H4 (cell line): Measurements from ENCODE around the gene PLLP. TPM values are rescaled to one million over a fixed set of nuclear protein-coding genes. Genes with fewer than 3 reads are reported as not detected.
"Not testable (repeated sequence)": the region's sequence is repeated elsewhere in the genome, so short reads cannot be mapped to it uniquely, and the experiment has no call there.

Source experiments
- DNase-seq: peaks from one replicate; pipeline ENCODE4 v3.0.0-alpha.2; 2015; ENCODE audit warnings: low spot score
- total RNA-seq: library from RNA; depleted of rRNA; stranded (reverse); fragments of >200 nt; shearing (Covaris generic); gene quantifications from 2 replicates; pipeline ENCODE4 v1.2.3, GENCODE V29; 2014

Gene PLLP
- total RNA-seq, 1 experiment from 2014 or later = 0.17 TPM

DNA sequence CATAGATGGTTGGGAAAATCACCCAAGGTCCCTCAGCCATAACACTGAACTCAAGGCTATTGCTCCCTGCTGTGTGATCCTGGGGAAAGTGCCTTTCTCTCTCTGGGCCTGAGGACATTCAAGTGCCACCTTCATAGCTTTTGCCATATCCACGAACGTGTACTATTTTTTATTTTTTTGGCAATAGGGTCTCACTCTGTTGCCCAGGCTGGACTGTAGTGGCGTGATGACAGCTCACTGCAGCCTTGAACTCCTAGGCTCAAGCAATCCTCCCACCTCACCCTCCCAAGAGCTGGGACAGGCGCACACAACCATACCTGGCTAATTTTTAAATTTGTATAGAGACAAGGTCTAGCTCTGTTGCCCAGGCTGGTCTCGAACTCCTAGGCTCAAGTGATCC, 10.6 kb downstream of the PLLP start:
- DNase-seq = no peak

DNA sequence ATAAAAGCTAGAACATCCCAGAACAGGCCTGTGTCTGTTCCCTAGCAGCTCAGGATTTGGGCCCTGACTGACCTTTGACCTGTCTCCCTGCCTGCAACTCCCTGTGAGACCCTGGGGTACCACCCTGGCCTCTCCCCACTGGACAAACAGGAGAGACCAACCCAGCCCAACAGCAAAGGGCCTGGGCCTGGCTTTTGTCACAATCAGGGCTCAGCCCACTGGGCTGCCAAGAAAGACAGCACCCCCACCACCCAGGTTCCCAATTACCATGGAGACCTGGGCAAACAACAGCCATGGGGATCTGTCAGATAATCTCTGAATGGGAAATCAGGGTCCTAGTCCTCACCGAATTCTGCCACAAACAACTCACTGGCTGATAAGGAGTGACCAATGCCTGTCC, 11.1 kb downstream of the PLLP start:
- DNase-seq = no peak

DNA sequence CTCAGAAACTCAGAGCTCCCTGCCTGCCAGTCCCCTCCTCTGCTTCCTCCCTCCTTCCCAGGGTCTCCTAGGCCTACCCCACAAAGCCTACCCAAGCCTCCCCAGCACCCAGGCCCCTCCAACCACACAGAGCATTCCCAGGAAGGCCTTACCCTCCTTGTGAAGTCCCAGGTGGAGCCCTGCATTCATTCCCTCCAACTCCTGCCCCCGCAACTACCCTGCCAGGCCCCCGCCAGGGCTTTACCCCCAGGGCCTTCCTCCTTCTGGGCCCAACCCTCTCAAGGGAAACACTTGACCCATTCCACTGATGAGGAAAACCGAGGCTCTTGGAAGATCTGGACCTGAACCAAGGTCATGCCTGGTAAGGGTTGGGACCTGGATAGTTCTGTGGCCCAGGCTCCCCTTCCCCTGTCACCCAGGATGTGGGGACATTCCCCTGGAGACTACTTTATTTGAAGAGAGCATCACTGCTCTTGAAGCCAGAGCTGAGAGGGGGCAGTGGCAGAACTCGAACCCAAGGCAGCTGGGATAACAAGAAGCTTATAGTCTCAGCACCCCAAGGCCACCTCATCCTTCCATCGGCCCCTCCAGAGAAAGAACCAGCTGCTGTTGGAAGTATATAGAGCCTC, 12.5 kb downstream of the PLLP start:
- DNase-seq = no peak

DNA sequence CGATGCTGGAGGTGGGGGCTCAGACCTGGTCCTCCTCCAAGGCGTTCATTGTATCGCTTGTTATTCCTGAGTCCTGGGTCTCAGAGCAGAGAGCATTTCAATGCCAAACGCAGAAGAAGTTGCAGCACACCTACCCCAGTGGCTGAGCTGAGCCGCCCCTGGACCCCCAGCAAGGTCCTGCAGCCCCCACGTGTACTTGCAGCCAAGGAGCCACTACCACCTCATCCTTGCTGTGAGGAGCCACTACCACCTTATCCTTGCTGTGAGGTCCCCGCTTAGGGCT, 13.5 kb downstream of the PLLP start:
- no peak for DNase-seq

DNA sequence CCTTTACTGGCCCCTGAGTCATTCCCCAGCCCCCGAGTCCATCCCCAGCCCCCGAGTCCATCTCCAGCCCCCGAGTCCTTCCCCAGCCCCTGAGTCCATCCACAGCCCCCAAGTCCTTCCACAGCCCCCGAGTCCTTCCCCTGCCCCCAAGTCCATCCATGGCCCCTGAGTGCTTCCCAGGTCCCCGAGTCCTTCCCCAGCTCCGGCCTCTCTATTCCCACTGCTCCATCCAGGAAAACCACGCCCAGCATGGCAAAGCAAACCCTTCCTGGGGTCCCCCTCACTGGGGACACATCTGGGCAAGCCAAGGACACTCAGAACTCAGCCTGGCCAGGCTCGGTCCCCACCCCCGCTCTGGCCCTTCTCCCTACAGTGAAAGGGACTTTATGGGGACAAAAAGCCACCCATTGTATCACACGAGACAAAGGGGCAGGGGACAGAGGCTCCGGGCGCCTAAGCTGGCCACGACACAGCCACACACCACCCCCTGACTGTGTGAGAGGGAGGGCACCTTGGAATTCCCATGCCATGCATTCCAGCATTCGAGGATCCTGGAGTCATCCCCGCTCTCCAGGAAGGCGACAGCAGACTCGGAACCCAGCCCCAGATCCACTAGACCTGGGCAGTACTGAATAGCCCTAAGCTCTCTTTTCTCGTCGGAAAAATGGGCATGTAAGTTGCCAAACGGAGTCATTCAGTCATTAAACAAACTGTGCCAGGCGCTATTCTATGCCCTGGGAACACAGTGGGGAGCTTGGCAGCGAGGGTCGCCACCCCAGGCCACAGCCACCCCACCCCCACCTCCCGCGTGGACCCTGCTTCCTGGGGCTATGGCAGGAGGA, 14.0 kb downstream of the PLLP start:
- no peak for DNase-seq

DNA sequence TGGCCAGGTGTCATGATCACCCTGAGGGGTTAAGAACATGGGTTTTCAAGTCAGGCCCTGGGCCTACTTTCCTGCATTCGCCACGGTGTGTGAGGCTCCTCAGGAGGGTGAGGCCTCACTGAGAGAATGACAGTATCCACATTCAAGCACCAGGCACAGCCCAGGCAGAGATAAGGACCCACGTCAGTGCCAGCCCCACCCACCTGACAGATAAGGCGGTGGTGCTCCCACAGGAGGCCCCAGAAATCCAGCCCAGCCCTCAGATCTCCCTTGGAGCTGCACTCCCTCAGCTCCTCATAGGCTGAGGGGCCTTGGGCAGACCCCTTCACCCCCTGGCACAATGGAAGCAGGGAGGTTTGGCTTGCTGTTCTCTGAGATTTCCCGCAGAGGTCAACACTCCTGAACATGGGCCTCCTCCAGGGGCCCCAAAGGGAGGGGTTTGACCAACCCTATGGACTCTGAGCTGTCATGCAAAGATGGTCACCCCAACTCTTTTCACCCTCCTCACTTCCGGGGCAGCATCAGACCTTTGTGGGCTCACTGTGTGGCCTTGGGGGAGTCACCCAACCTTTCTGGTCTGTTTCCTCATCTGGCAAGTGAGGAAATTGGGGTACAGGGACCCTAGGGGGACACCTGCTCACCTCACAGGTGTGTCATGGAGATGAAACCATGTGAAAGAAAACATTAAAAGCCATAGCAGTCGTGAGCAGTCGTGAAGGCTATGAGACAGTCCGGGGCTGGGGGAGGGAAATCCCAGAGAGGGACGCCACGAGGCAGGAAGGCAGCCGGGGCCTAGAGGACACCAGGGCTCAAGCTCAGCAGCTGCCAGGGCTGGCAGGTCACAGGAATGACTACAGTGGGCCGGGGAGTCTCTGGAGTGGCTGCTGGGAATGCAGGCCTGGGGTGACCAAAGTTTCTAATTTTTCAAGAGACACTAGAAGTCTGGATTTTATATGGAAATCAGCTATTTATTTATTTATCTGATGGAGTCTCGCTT, 15.4 kb downstream of the PLLP start:
- DNase-seq = no peak

DNA sequence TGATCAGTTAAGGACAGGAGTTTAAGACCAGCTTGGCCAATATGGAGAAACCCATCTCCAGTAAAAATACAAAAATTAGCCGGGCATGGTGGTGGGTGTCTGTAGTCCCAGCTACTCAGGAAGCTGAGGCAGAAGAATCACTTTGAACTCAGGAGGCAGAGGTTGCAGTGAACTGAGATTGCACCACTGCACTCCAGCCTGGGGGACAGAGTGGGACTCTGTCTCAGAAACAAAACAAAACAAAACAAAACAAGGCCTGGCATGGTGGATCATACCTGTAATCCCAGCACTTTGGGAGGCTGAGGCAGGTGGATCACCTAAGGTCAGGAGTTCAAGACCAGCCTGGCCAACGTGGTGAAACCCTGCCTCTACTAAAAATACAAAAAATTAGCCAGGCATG, 17.1 kb downstream of the PLLP start:
- not testable (repeated sequence) for DNase-seq

DNA sequence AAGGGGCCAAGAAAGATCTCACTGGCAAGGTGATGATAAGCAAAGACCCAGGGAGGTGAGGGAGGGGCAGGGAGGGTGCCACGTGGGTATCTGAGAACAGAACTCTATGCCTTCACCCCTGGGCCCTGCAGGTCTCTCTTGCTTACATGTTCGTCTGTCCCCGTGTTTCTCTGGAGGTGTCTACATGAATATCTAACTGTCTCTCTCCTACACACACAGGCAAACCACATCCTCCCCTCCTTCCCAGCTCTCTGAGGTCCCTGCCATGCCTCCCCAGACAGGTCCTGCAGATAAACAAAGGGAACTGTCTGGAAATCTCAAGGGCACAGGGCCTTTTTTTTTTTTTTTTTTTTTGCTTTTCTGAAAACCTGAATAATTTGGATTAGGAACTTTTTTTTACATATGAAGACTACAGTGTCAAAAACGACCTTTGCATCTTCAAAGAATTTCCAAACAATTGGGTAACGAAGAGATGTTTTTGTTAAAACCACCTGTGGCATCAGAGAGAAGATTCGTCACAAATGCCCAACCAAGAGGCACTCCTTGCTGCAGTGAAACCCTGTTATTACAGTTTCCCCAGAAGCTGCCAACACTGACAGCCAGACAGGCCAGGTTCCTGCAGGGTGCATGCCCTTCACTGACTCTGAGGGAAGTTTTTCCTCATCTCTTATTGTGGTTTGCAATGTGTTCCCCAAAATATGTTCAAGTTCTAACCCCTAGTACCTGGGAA, 17.8 kb downstream of the PLLP start:
- DNase-seq = no peak

DNA sequence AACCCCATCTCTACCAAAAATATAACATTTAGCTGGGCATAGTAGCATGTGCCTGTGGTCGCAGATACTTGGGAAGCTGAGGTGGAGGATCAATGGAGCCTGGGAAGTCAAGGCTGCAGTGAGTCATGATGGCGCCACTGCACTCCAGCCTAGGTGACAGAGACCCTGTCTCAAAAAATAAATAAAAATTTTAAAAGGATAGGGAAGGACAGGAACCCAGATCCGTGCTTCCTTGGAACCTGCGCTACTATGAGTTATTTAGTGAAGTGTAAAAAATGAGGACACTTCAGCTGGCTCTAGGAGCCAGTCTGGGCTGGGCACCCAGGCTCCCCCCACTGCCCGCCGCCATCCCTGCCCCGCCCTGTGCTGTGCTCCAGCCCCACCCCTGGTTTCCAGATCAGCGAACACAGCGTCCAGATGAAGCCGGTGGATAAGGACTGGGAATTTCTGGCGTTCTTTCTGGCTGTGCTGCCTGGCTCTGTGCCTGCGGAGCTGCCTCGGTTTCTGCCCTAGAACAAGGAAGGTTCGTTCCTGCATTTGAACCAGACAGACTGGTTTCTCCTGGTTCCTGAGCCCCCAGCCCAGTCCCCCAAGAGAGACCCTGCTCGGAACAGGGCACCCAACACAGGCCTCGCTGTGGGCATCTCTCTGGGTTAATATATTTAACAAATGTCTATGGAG, 18.5 kb downstream of the PLLP start:
- peak; percentile 22 for DNase-seq

DNA sequence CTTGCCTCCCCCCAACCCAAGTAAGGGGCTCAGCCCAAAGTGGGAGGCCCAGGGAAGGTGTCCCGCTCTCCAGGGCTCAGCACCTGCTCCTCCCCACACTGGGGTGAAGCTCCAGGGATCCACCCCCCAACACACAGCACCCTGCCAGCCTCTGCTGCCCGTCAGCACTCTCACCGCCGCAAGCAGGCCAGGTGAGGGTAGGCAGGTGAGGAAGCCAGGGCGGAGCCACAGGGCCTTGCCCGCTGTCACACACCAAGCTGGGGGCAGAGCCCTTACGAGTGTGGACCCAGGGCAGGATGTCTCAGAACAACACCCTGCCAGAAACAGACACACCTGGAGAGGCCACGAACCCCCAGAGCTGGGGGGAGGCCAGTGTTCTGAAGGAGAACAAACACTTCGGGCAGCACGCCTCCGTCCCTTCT, 19.5 kb downstream of the PLLP start:
- DNase-seq = no peak

DNA sequence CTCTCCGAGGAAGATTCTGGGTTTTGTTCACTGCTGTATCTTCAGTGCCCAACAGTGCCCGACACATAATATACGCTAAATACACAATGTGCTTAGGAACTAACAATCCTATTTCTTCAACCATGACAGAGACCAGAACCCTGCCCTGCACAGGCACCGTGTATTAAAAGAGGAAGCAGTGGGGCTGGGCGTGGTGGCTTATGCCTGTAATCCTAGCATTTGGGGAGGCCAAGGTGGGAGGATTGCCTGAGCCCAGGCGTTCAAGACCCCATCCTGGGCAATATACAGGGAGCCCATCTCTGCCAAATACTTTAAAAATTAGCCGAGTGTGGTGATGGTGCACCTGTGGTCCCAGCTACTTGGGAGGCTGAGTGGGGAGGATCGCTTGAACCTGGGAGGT, 20.1 kb downstream of the PLLP start:
- no peak for DNase-seq

DNA sequence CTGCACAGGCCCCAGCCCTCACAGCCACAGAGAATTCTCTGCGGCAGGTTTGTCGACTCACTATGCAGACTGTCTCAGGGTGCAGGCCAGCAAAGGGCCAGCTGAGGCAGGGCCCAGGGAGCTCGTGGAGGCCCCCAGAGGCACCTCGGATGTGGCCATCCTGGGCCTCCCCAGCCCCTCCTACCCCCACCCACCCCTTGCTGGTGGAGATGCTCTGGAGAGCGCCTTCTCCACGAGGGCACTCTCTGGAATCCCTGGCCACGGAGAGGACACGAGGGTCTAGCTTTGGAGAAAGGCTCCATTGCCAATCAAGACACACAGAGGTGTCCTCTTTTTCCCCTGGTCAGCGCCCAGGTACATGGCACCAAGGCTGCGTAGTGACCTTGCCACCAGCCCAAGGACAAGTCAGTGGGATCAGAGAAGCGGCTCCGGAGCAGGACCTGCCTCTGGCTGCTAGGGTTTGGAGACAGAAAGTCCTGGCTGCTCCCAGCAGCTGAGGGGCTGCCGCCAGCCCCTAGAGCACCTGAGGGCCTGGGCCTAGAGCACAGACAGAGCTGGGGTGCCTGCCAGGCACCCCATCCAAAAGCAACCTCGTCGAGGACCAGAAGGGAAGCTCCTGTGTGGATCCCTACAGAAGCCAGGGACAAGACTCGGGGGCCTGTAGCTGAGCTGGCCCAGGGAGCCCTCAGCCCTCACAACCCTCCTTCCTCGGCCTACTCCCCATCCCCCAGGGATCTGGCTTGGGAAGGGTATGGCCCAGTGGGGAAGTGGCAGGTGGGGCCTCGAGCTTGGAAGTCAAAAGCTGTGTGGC, 20.7 kb downstream of the PLLP start:
- DNase-seq = no peak

DNA sequence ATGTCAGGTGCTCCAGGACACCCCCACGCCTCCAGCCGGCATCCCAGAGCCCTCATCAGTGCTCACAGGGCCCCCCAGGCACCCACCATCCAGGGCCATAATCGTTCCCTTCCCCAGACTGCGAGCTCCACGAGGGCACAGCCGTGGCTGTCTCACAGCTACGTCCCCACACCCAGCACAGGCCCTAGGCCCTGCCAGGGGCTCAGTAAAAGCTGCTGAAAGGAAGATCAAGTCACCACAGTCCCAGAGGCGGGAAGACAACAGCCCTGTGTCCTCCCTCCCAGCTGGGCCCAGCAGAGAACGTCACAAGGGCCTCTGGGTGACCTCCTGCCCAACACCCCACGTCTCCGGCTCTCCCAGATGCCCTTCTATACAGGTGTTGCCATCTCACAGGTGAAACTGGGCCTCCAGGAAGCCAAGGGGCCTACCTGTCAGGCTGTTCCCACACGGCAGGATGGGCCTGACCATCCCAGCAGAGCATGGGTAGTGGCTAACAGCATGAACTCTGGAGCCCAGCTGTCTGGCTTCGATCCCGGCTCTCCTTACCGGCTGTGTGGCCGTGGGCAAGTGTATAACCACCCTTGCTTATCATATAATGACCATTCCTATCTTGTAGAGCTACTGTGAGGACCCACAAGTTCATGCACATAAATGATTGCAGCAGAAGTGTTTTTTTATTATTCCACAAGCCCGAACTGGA, 21.5 kb downstream of the PLLP start:
- no peak for DNase-seq

DNA sequence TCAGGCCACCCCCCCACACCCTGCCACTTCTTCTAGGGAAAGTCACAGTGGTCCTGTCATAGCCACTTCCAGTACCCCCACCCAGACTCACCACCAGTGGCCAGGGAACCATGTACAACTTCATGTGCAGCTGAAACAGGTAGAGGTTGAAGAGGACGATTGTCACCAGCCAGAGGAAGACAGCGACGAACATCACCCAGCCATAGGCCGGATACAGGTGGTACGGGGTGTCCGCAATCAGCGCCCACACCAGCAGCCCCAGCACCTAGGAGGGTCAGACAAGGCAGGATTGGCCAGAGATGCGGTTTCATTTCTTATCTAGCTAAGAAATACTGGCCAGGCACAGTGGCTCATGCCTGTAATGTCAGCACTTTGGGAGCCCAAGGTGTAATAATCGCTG, 22.7 kb downstream of the PLLP start:
- no peak for DNase-seq

DNA sequence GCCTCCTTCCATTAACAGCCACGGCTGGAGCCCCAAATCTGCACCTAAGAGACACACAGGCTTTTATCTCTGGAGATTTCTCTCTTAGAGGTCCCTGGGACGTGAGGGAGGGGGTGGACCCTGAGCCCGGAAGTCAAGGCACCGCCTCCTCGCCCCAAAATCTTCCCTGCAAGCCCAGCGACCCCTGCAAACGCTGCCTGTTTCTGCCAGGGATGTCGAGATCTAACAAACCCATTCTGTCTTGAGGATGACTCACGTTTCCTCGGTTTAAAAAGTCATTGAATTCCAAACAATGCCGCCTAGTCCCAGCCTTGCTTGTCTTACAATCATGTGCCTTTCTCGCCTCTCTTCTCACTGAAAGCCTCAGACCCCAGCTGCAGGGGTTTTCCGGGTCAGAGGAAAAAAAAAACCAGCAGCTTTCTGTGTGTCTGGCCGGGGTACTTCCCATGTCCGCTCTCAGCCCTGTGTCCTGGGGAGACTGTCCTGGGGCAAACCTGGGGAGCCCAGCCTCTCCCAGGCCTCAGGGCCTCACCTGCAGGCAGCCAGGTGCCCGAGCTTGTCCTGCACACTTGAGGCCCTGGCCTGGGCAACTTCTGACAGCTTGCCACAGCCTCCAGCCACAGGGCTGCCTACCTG, 24.1 kb downstream of the PLLP start:
- DNase-seq = peak; percentile 42

DNA sequence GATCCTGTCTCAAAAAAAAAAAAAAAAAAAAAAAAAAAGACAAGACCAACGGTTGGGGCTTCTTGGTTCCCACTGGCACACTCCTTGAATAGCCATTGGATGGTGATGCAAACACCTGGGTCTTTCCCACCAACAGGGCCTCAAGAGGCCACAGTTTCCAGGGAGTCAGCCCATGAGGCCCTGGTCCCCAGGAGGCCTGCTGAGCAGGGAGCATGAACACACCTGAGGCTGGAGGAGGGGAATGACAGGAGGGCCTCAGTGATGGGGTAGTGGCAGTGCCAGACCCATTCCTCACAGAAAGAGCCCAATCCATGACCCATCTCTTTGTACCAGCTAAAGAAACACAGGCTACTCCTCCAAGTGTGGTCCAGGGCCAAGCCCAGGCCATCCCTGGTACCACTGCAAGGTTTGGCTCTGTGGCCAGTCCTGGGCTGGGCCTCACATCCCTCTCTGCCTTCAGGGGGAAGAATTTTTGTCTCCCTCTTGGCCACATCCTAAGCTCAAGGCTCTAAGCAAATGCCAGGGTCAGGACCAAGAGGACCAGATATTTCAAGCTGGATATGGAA, 25.5 kb downstream of the PLLP start:
- DNase-seq = no peak

DNA sequence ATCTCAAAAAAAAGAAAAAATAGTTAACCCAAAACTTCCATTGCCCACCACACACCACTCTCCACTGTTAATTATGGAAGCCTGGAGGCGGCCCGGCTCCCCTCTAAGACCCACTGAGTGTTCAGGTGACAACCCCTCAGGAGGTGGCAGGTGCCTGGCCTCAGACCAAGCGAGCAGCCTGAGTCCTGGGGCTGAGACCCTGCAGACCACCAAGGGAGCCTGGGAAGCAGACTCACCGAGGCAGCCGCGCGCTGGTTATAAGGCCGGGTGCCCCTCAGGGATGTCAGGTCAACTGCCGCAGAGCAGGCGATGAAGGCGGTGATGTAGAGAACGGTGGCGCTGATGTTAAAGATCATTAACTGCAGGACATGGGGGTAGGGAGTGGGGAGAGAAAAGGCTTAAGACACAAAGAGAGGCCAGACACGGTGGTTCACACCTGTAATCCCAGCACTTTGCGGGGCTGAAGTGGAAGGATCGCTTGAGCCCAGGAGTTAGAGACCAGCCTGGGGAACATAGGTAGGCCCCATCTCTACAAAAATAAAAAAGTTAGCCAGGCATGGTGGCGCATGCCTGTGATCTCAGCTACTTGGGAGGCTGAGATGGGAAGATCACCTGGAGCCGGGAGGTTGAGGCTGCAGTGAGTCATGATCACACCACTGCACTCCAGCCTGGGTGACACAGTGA, 26.1 kb downstream of the PLLP start:
- DNase-seq = no peak

DNA sequence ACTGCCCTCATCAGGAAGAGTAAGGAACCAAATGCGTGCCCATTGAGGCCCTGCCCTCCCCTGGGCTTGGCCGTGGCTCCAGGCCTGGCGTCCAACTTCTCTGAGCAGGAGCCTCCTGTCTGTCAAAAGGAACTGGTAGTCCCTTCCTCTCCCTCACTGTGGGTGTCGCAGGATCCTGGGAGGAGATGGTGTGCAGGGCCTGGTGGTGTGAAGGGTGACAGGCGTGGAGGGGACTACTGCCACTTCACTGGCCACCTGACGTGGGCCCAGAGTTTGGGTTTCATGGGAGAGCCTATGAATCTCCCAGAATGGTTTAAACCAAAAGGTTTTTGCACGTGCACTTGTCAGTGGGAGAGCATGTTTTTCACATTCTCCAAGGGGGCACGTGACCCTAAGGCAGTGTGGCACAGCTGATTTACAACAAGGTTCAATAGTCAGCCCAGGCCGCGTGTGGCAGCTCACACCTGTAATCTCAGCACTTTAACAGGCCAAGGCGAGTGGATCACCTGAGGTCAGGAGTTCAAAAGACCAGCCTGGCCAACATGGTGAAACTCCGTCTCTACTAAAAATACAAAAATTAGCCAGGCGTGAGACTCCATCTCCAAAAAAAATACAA, 26.9 kb downstream of the PLLP start:
- DNase-seq = no peak
